NB4 (cell line): ENCODE data around the gene BIRC7.

ENCODE experiments used
- DNase-seq: peaks from one replicate; pipeline ENCODE4 v3.0.0; 2010; ENCODE audit warnings: low read depth
- H3K4me3 ChIP-seq: one replicate; pipeline ENCODE4 v1.5.1; 2011; ENCODE audit warnings: mild to moderate bottlenecking, low read depth, low read length, moderate library complexity
- MAX ChIP-seq: IDR thresholded peaks from 2 replicates; pipeline ENCODE4 v1.6.1; 2011; ENCODE audit warnings: low read depth, low read length
- MYC ChIP-seq: IDR thresholded peaks from 2 replicates; pipeline ENCODE4 v1.6.1; 2011; ENCODE audit warnings: low read depth, low read length
- POLR2A ChIP-seq: IDR thresholded peaks from 2 replicates; pipeline ENCODE4 v1.6.1; 2011; ENCODE audit warnings: mild to moderate bottlenecking; ENCODE audit not compliant: insufficient read length; ENCODE audit errors: extremely low read depth
- TF ChIP-seq, protein P1 (sequence below): IDR thresholded peaks from one replicate; pipeline ENCODE4 v1.5.1; 2012; ENCODE audit warnings: low read depth, low read length

Gene BIRC7

DNA sequence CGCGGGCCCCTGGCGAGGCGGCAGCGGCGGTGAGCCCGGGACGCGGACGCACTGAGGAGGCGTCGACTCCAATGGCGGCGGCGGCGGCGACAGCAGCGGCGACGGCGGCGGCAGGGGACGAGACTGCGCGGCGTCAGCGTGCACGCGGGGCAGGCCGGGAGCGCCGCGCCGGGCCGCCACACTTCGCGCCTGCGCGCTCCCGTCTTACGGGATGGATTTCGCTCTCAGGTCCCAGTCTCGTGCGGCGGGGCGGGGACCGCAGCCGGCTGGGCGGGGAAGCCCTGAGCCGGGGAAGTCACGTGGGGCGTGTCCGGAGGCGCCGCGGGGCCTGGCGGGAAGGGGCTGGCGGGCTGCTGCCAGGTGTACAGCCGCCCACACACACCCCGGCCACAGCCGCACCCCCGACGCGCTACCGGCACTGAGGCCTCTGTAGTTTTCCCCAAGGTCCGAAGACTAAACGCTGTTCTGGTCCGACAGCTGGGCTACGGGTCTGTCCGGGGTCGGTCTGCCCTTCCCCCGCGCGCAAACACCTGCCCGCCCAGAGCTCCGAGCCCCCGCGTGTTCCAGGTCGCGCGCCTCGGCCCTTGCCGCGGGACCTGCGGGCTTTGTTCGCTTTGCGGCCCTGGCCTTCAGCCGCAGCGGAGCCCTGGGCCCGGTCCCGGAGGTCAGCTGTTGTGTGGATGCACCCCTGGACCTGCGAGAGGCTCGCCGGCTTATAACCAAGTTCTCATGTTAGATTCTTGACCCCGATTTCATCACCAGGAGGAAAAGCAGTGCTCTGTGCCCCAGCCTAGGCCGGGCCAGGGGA is 19.5 kb upstream of the BIRC7 start, which contains the start of gene YTHDF1:
Gene YTHDF1 (minus strand): TSS at position 91 of the 808 bp plus-strand sequence. CDS start 239 bp downstream, outside the sequence.
- TF ChIP-seq POLR2A (peak; percentile 61), MYC (peak; percentile 87), MAX (peak; percentile 98)
- TF ChIP-seq, protein P1, sequence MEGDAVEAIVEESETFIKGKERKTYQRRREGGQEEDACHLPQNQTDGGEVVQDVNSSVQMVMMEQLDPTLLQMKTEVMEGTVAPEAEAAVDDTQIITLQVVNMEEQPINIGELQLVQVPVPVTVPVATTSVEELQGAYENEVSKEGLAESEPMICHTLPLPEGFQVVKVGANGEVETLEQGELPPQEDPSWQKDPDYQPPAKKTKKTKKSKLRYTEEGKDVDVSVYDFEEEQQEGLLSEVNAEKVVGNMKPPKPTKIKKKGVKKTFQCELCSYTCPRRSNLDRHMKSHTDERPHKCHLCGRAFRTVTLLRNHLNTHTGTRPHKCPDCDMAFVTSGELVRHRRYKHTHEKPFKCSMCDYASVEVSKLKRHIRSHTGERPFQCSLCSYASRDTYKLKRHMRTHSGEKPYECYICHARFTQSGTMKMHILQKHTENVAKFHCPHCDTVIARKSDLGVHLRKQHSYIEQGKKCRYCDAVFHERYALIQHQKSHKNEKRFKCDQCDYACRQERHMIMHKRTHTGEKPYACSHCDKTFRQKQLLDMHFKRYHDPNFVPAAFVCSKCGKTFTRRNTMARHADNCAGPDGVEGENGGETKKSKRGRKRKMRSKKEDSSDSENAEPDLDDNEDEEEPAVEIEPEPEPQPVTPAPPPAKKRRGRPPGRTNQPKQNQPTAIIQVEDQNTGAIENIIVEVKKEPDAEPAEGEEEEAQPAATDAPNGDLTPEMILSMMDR, result no peak
- DNase-seq, result peak; percentile 97
- H3K4me3 ChIP-seq, result peak within 1 kb of the TSS; percentile 80

GRCh38 chr20:63216849-63217471 is 18.7 kb upstream of the BIRC7 start:
- peak overlapping the region; percentile 61 for H3K4me3 ChIP-seq
- DNase-seq, result no peak
- TF ChIP-seq, protein P1, result no peak
- no peak for TF ChIP-seq MYC
- no peak for TF ChIP-seq POLR2A
- TF ChIP-seq MAX, result no peak

DNA sequence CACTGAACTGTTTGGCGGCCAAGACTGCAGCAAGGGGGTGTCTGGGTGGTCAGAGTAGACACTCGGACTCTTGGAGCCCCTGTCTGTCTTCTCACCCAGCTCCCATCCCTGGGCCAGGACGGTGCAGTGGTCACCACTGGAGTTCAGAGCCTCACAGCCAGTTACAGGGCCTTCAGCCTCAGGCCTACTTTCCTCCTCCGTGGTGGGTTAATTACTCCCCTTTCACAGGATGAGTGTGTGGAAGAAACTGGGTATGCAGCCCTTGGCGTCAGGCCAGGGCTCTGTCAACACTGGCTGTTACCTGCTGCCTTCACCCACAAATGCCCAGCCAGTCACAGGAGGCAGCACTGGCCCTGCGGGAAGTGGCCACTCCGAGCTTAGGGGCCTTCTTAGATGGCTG is 18.0 kb upstream of the BIRC7 start:
- TF ChIP-seq MAX, result no peak
- TF ChIP-seq POLR2A, result no peak
- TF ChIP-seq MYC, result no peak
- TF ChIP-seq, protein P1, result no peak
- H3K4me3 ChIP-seq, result no peak overlapping the region
- DNase-seq, result no peak

DNA sequence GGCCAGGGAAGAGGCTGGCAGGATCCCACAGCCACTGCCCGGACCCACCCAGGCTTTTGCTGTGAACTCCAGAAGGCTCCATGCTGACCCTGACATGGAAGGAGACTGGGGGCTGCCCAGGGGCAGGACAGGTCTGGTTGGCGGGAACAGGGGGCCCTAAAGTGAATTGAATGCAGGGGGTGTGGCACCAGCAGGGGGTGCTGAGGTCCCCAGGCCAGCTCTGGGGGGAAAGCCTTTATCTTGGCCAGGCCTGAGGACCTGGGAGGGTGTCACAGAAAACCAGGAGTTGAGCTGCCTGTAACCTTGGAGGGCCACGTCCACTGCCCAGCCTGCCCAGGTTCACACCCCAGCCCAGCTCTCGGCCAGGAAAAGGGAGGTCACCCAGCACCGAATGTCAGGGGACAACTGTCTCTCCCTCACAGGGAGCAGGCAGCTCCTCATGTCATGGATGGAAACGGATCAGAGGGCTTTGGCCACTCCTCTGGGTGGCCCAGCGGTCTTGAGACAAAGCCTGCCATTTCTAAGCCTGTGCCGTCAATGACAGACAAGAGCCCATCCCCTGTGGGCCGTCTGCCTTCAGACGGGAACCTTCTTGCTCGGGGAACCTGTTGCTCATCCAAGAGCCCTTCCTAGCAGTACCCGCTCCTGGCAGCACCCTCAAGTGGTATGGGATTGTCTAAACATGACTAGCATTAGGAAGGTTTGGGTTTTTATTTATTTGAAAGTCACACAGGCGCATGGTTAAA is 16.8 kb upstream of the BIRC7 start:
- TF ChIP-seq, protein P1, result peak; percentile 25
- TF ChIP-seq MAX, result no peak
- TF ChIP-seq MYC, result no peak

GRCh38 chr20:63219447-63219821 is 16.3 kb upstream of the BIRC7 start:
- TF ChIP-seq MAX (no peak), POLR2A (no peak), MYC (no peak)
- TF ChIP-seq, protein P1, result no peak
- DNase-seq, result no peak

More for the DNA sequence above, 16.8 kb upstream of the BIRC7 start:
- no peak for DNase-seq
- H3K4me3 ChIP-seq, result no peak overlapping the region

More at GRCh38 chr20:63219447-63219821, 16.3 kb upstream of the BIRC7 start:
- no peak overlapping the region for H3K4me3 ChIP-seq
